CD1c-positive myeloid dendritic cell (primary cell): ENCODE measurements around the gene CRELD2.

Experiments used
- DNase-seq: peaks from one replicate; pipeline ENCODE4 v3.0.0-alpha.2; 2016; ENCODE audit errors: extremely low spot score

Gene CRELD2

GRCh38 chr22:49917974-49918910, at the start of gene CRELD2, which contains the start of gene ALG12:
TSS of gene CRELD2 (plus strand) at chr22:49918634. CDS start at chr22:49918770, 136 bp downstream.
TSS of gene ALG12 (minus strand) at chr22:49918438. CDS start at chr22:49913765, 4,673 bp downstream.
- DNase-seq, result peak; percentile 99

GRCh38 chr22:49869086-49869830, 49.2 kb upstream of the CRELD2 start:
- DNase-seq, result no peak

- peak; percentile 3 for DNase-seq
Observed at GRCh38 chr22:49869845-49870712, 48.4 kb upstream of the CRELD2 start.

- no peak for DNase-seq
Observed at GRCh38 chr22:49871482-49871881, 47.0 kb upstream of the CRELD2 start.

- no peak for DNase-seq
Observed at GRCh38 chr22:49872347-49872746, 46.1 kb upstream of the CRELD2 start.

- no peak for DNase-seq
Observed at GRCh38 chr22:49873228-49873940, 45.0 kb upstream of the CRELD2 start.

- DNase-seq, result no peak
Observed at GRCh38 chr22:49877642-49878041, 40.8 kb upstream of the CRELD2 start.

GRCh38 chr22:49878206-49878605, 40.2 kb upstream of the CRELD2 start:
- no peak for DNase-seq

- no peak for DNase-seq
Observed at GRCh38 chr22:49879871-49880270, 38.6 kb upstream of the CRELD2 start.

- DNase-seq, result no peak
Observed at GRCh38 chr22:49880281-49880680, 38.2 kb upstream of the CRELD2 start.

- no peak for DNase-seq
Observed at GRCh38 chr22:49881856-49882255, 36.6 kb upstream of the CRELD2 start.

- no peak for DNase-seq
Observed at GRCh38 chr22:49882519-49883293, 35.7 kb upstream of the CRELD2 start.

GRCh38 chr22:49883294-49883640, 35.2 kb upstream of the CRELD2 start:
- no peak for DNase-seq

- no peak for DNase-seq
Observed at GRCh38 chr22:49884075-49884474, 34.4 kb upstream of the CRELD2 start.

- DNase-seq, result no peak
Observed at GRCh38 chr22:49884503-49885260, 33.8 kb upstream of the CRELD2 start.

- no peak for DNase-seq
Observed at GRCh38 chr22:49885281-49885680, 33.2 kb upstream of the CRELD2 start.

GRCh38 chr22:49885881-49886280, 32.6 kb upstream of the CRELD2 start:
- DNase-seq, result no peak

GRCh38 chr22:49886346-49887063, 31.9 kb upstream of the CRELD2 start:
- DNase-seq, result no peak

GRCh38 chr22:49887064-49887451, 31.4 kb upstream of the CRELD2 start:
- DNase-seq, result no peak
